CD4-positive, alpha-beta T cell treated with Interleukin-6 for 4 hours (primary cell): ENCODE results near the gene GALNT16.
"Not testable (repeated sequence)": the region's sequence is repeated elsewhere in the genome, so short reads cannot be mapped to it uniquely, and the experiment has no call there.

Experiments used
- DNase-seq: peaks from one replicate; pipeline ENCODE4 v3.0.0-alpha.2; 2020; ENCODE audit warnings: mixed read lengths

Gene GALNT16

GRCh38 chr14:69259527-69260189 lies at the start of gene GALNT16:
Gene GALNT16 (plus strand): TSS chr14:69260158. CDS start chr14:69260291, 133 bp downstream.
- no peak for DNase-seq

- no peak for DNase-seq
These were observed 45.6 kb upstream of the GALNT16 start for GRCh38 chr14:69214393-69214792.

- not testable (repeated sequence) for DNase-seq
These were observed 42.3 kb upstream of the GALNT16 start for GRCh38 chr14:69217663-69218062.

GRCh38 chr14:69224946-69225345 lies 35.0 kb upstream of the GALNT16 start:
- no peak for DNase-seq

GRCh38 chr14:69226178-69226577 lies 33.8 kb upstream of the GALNT16 start:
- DNase-seq: no peak

GRCh38 chr14:69226736-69227135 lies 33.2 kb upstream of the GALNT16 start:
- no peak for DNase-seq

GRCh38 chr14:69231486-69231885 lies 28.5 kb upstream of the GALNT16 start:
- DNase-seq: no peak

- no peak for DNase-seq
These were observed 27.6 kb upstream of the GALNT16 start for GRCh38 chr14:69232388-69232787.

- DNase-seq: no peak
These were observed 25.9 kb upstream of the GALNT16 start for GRCh38 chr14:69234106-69234505.

- no peak for DNase-seq
These were observed 24.2 kb upstream of the GALNT16 start for GRCh38 chr14:69235708-69236107.

- no peak for DNase-seq
These were observed 22.8 kb upstream of the GALNT16 start for GRCh38 chr14:69237142-69237541.

GRCh38 chr14:69237584-69237983 lies 22.4 kb upstream of the GALNT16 start:
- no peak for DNase-seq

GRCh38 chr14:69238883-69239282 lies 21.1 kb upstream of the GALNT16 start:
- no peak for DNase-seq

GRCh38 chr14:69240527-69241173 lies 19.3 kb upstream of the GALNT16 start:
- DNase-seq: no peak

- DNase-seq: no peak
These were observed 18.4 kb upstream of the GALNT16 start for GRCh38 chr14:69241577-69241976.

GRCh38 chr14:69242311-69243224 lies 17.4 kb upstream of the GALNT16 start:
- peak; percentile 61 for DNase-seq

- no peak for DNase-seq
These were observed 15.0 kb upstream of the GALNT16 start for GRCh38 chr14:69244946-69245345.

- no peak for DNase-seq
These were observed 13.6 kb upstream of the GALNT16 start for GRCh38 chr14:69246331-69246730.

GRCh38 chr14:69247676-69248440 lies 12.1 kb upstream of the GALNT16 start:
- no peak for DNase-seq

GRCh38 chr14:69249603-69250002 lies 10.4 kb upstream of the GALNT16 start:
- DNase-seq: no peak

- DNase-seq: no peak
These were observed 7.1 kb upstream of the GALNT16 start for GRCh38 chr14:69252851-69253250.

- no peak for DNase-seq
These were observed 811 bp upstream of the GALNT16 start for GRCh38 chr14:69259168-69259526.
